Stomach (tissue), 9 donors: Measurements from ENCODE around the gene LEFTY2. TPM values are rescaled to one million over a fixed set of nuclear protein-coding genes. Genes with fewer than 3 reads are reported as not detected.
A peak's percentile ranks its signal among the peaks of the same experiment; 100 is the strongest.

Source experiments
- DNase-seq, 2 donors: peaks; one replicate each; pipeline versions ENCODE4 v3.0.0 to v3.0.0-alpha.2; 2013 to 2019
- H3K27ac ChIP-seq, 5 donors: fragments of 200-600 bp in 4 of 5; sonication (generic) in 4 of 5; one replicate each; pipeline ENCODE4 v1.5.1; 2013 to 2019; ENCODE audit warnings: mild to moderate bottlenecking in 1 of 5, moderate library complexity in 1 of 5
- H3K27me3 ChIP-seq, 3 donors: fragments of 200-600 bp; sonication (generic); one replicate each; pipeline ENCODE4 v1.5.1; 2017 to 2019; ENCODE audit warnings: mixed run types in 1 of 3
- H3K36me3 ChIP-seq, 4 donors: fragments of 200-600 bp; sonication (generic); 1 replicate in 3 of 4; 2 replicates in 1 of 4; pipeline ENCODE4 v1.5.1; 2016 to 2019
- H3K4me1 ChIP-seq, 4 donors: fragments of 200-600 bp; sonication (generic); one replicate each; pipeline ENCODE4 v1.5.1; 2016 to 2019
- H3K4me3 ChIP-seq, 4 donors: fragments of 200-600 bp; sonication (generic) in 3 of 4; one replicate each; pipeline ENCODE4 v1.5.1; 2016 to 2019; ENCODE audit warnings: mild to moderate bottlenecking in 1 of 4
- H3K9me3 ChIP-seq, 4 donors: fragments of 200-600 bp; sonication (generic); one replicate each; pipeline ENCODE4 v1.5.1; 2016 to 2019
- EP300 ChIP-seq: sonication (generic); formaldehyde crosslinking; IDR thresholded peaks from one replicate; pipeline ENCODE4 v1.6.1; 2017; ENCODE audit warnings: antibody characterized with exemption
- POLR2A ChIP-seq, 4 donors: fragments of 450-650 bp; IDR thresholded peaks; one replicate each; pipeline ENCODE4 v1.6.1; 2016; ENCODE audit warnings: antibody characterized with exemption in 4 of 4, control low read depth in 2 of 4, mild to moderate bottlenecking in 1 of 4, moderate library complexity in 1 of 4
- POLR2AphosphoS5 ChIP-seq, 3 donors: sonication (generic); formaldehyde crosslinking; IDR thresholded peaks; one replicate each; pipeline ENCODE4 v1.6.1; 2016; ENCODE audit warnings: antibody characterized with exemption in 3 of 3
- WGBS, 5 donors: extraction: QIAGEN DNeasy Blood & Tissue Kit in 3 of 5; methylation state at CpG; one replicate each; pipeline versions ENCODE4 v1.1.5 to v1.1.7; 2013 to 2018; 5-methylcytosine and 5-hydroxymethylcytosine counted together
- intact Hi-C: fragments of 100-400 bp; cut with DNase I; formaldehyde crosslinking; loops from one replicate; pipeline ENCODE4 v1.15.1; 2023; ENCODE audit warnings: low total_unique reads
- polyA plus RNA-seq, 3 donors: library from polyadenylated mRNA; stranded (reverse); fragments of 200-250 nt; gene quantifications; one replicate each; pipeline ENCODE4 v1.2.3, GENCODE V29; 2013
- total RNA-seq, 5 donors: library from RNA; depleted of rRNA; stranded (reverse); fragments of >200 nt; gene quantifications; one replicate each; pipeline versions ENCODE4 v1.1.0 to v1.2.3, GENCODE V29; 2014 to 2016
- TF ChIP-seq, protein P1 (sequence below), 7 experiments: fragments of 450-650 bp in 4 of 7; fragments of 200-600 bp in 3 of 7; sonication (generic) in 3 of 7; IDR thresholded peaks; one replicate each; pipeline ENCODE4 v1.5.1; 2016 to 2019; ENCODE audit warnings: antibody characterized with exemption in 7 of 7, control low read depth in 2 of 7, mild to moderate bottlenecking in 1 of 7
- donor health status: healthy with polysubstance abuse.
- donor health status: Bipolar disorder and iron deficiency.
- donor health status: healthy.

Gene LEFTY2
- total and polyA plus RNA-seq, 8 donors = 0.13 to 138 (median 0.18) TPM; not detected in 5

- Histone ChIP-seq H3K4me3 (no peak overlapping the region), H3K27me3 (no peaks in the 10 kb centered on the region), H3K4me1 (peaks cover 0 to 41% (median 15%) of the 10 kb centered on the region in 4 donors), H3K9me3 (no peaks in the 10 kb centered on the region), H3K36me3 (peaks cover 0 to 16% (median 5%) of the 10 kb centered on the region in 4 donors), H3K27ac (peak overlapping the region in 4 of 5 donors; percentile 25 to 60 (median 44))
- peak in 1 of 2 donors; percentile 60 for DNase-seq
- intact Hi-C loops = no loop called here
- TF ChIP-seq POLR2AphosphoS5 (IDR thresholded peaks at IDR 0.05) = peak in 1 of 3 donors; percentile 33
- no peak for TF ChIP-seq EP300
- TF ChIP-seq, protein P1, sequence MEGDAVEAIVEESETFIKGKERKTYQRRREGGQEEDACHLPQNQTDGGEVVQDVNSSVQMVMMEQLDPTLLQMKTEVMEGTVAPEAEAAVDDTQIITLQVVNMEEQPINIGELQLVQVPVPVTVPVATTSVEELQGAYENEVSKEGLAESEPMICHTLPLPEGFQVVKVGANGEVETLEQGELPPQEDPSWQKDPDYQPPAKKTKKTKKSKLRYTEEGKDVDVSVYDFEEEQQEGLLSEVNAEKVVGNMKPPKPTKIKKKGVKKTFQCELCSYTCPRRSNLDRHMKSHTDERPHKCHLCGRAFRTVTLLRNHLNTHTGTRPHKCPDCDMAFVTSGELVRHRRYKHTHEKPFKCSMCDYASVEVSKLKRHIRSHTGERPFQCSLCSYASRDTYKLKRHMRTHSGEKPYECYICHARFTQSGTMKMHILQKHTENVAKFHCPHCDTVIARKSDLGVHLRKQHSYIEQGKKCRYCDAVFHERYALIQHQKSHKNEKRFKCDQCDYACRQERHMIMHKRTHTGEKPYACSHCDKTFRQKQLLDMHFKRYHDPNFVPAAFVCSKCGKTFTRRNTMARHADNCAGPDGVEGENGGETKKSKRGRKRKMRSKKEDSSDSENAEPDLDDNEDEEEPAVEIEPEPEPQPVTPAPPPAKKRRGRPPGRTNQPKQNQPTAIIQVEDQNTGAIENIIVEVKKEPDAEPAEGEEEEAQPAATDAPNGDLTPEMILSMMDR (IDR thresholded peaks at IDR 0.05) = no peak
- no peak for TF ChIP-seq POLR2A (IDR thresholded peaks at IDR 0.05)
- WGBS, 5 donors = 31 to 66% (median 49%) methylated on average over 2 of the region's 2 CpGs
These were observed 32.2 kb downstream of the LEFTY2 start for GRCh38 chr1:225908773-225909172.

GRCh38 chr1:225908013-225908640 lies 32.9 kb downstream of the LEFTY2 start:
- H3K27me3 ChIP-seq = no peaks in the 10 kb centered on the region
- intact Hi-C loops = no loop called here
- peak in 1 of 2 donors; percentile 36 for DNase-seq
- H3K4me1 ChIP-seq = peaks cover 0 to 41% (median 15%) of the 10 kb centered on the region in 4 donors
- 61 to 74% (median 67%) methylated on average over 5 of the region's 5 CpGs for WGBS, 5 donors
- no peak overlapping the region for H3K4me3 ChIP-seq
- peak overlapping the region in 4 of 5 donors; percentile 25 to 60 (median 44) for H3K27ac ChIP-seq
- no peaks in the 10 kb centered on the region for H3K9me3 ChIP-seq
- TF ChIP-seq POLR2A (IDR thresholded peaks at IDR 0.05) (no peak), POLR2AphosphoS5 (IDR thresholded peaks at IDR 0.05) (no peak), EP300 (no peak)
- TF ChIP-seq, protein P1 (IDR thresholded peaks at IDR 0.05) = no peak
- peaks cover 0 to 9% (median 4%) of the 10 kb centered on the region in 4 donors for H3K36me3 ChIP-seq

GRCh38 chr1:225907341-225907740 lies 33.7 kb downstream of the LEFTY2 start:
- Histone ChIP-seq H3K9me3 (no peaks in the 10 kb centered on the region), H3K27me3 (no peaks in the 10 kb centered on the region), H3K27ac (no peak overlapping the region), H3K4me1 (peaks cover 0 to 41% (median 15%) of the 10 kb centered on the region in 4 donors), H3K4me3 (no peak overlapping the region), H3K36me3 (peaks cover 0 to 2% (median under 1%) of the 10 kb centered on the region in 4 donors)
- intact Hi-C loops = no loop called here
- no peak for DNase-seq
- no peak for TF ChIP-seq EP300
- TF ChIP-seq POLR2AphosphoS5 (IDR thresholded peaks at IDR 0.05) = no peak
- no peak for TF ChIP-seq POLR2A (IDR thresholded peaks at IDR 0.05)
- TF ChIP-seq, protein P1 (IDR thresholded peaks at IDR 0.05) = no peak
- WGBS, 5 donors = 94 to 98% (median 97%) methylated on average over 4 to 7 of the region's 7 CpGs

- no peak for DNase-seq
- H3K4me3 ChIP-seq = no peak overlapping the region
- no peak overlapping the region for H3K27ac ChIP-seq
- WGBS, 5 donors = 91 to 98% (median 93%) methylated on average over 6 of the region's 6 CpGs
- TF ChIP-seq POLR2AphosphoS5 (IDR thresholded peaks at IDR 0.05) (no peak), POLR2A (IDR thresholded peaks at IDR 0.05) (no peak), EP300 (no peak)
- TF ChIP-seq, protein P1 (IDR thresholded peaks at IDR 0.05) = no peak
- intact Hi-C loops = no loop called here
- H3K4me1 ChIP-seq = peaks cover 0 to 36% (median 12%) of the 10 kb centered on the region in 4 donors
- no peaks in the 10 kb centered on the region for H3K36me3 ChIP-seq
- no peaks in the 10 kb centered on the region for H3K9me3 ChIP-seq
- H3K27me3 ChIP-seq = no peaks in the 10 kb centered on the region
These were observed 34.6 kb downstream of the LEFTY2 start for GRCh38 chr1:225906467-225906866.
